Effector CD4-positive, alpha-beta T cell (primary cell): ENCODE data around the gene CRLF2.
A peak's percentile ranks its signal among the peaks of the same experiment; 100 is the strongest.
"Not testable (repeated sequence)": the region's sequence is repeated elsewhere in the genome, so short reads cannot be mapped to it uniquely, and the experiment has no call there.

Experiments used
- DNase-seq: peaks from one replicate; pipeline ENCODE4 v3.0.0-alpha.2; 2020
- total RNA-seq: gene quantifications from one replicate; lab custom pipeline; 2026; lab: John Stamatoyannopoulos, UW

CRLF2 gene
- total RNA-seq = 2.3 reads per million, percentile 5 among the genes with 10 or more reads in this experiment

GRCh38 chrX:1212532-1212931 is at the start of gene CRLF2:
Gene CRLF2, minus strand, starts transcription at chrX:1212649. Its CDS starts 15 bp downstream, at chrX:1212634.
- no peak for DNase-seq

- not testable (repeated sequence) for DNase-seq
Measured at GRCh38 chrX:1261771-1262170, 49.3 kb upstream of the CRLF2 start.

GRCh38 chrX:1261285-1261684 is 48.8 kb upstream of the CRLF2 start:
- DNase-seq = no peak

GRCh38 chrX:1252861-1253260 is 40.4 kb upstream of the CRLF2 start:
- DNase-seq = no peak

- DNase-seq = no peak
Measured at GRCh38 chrX:1249101-1249887, 36.8 kb upstream of the CRLF2 start.

- DNase-seq = no peak
Measured at GRCh38 chrX:1248331-1249061, 36.0 kb upstream of the CRLF2 start.

- peak; percentile 58 for DNase-seq
Measured at GRCh38 chrX:1246816-1247215, 34.4 kb upstream of the CRLF2 start.

GRCh38 chrX:1244164-1245076 is 32.0 kb upstream of the CRLF2 start:
- DNase-seq = no peak

- DNase-seq = no peak
Measured at GRCh38 chrX:1242891-1243402, 30.5 kb upstream of the CRLF2 start.

GRCh38 chrX:1240551-1240950 is 28.1 kb upstream of the CRLF2 start:
- DNase-seq = not testable (repeated sequence)

GRCh38 chrX:1239681-1240142 is 27.3 kb upstream of the CRLF2 start:
- no peak for DNase-seq

- no peak for DNase-seq
Measured at GRCh38 chrX:1231850-1232465, 19.5 kb upstream of the CRLF2 start.

- DNase-seq = not testable (repeated sequence)
Measured at GRCh38 chrX:1228101-1228500, 15.7 kb upstream of the CRLF2 start.

- DNase-seq = no peak
Measured at GRCh38 chrX:1226249-1226648, 13.8 kb upstream of the CRLF2 start.

GRCh38 chrX:1224954-1225353 is 12.5 kb upstream of the CRLF2 start:
- DNase-seq = no peak

- DNase-seq = no peak
Measured at GRCh38 chrX:1223242-1223600, 10.8 kb upstream of the CRLF2 start.

GRCh38 chrX:1222531-1223241 is 10.2 kb upstream of the CRLF2 start:
- DNase-seq = no peak

- no peak for DNase-seq
Measured at GRCh38 chrX:1221296-1221845, 8.9 kb upstream of the CRLF2 start.

- no peak for DNase-seq
Measured at GRCh38 chrX:1218286-1218685, 5.8 kb upstream of the CRLF2 start.

GRCh38 chrX:1215123-1215823 is 2.8 kb upstream of the CRLF2 start:
- no peak for DNase-seq

- no peak for DNase-seq
Measured at GRCh38 chrX:1213971-1214370, 1.5 kb upstream of the CRLF2 start.
